Osteoblast (primary cell): ENCODE results near the gene TNIK. TPM values are rescaled to one million over a fixed set of nuclear protein-coding genes. Genes with fewer than 3 reads are reported as not detected.

Experiments used
- DNase-seq: peaks from one replicate; pipeline ENCODE4 v3.0.0; 2011; ENCODE audit warnings: low spot score, mixed read lengths; ENCODE audit not compliant: insufficient read length; ENCODE audit errors: missing footprints
- H2AFZ ChIP-seq: 2 replicates; pipeline ENCODE4 v1.6.0; 2011; ENCODE audit warnings: mild to moderate bottlenecking, low read length
- H3K27ac ChIP-seq: 2 replicates; pipeline ENCODE4 v1.5.1; 2011; ENCODE audit warnings: mild to moderate bottlenecking, low read depth, low read length, moderate library complexity
- H3K27me3 ChIP-seq: 2 replicates; pipeline ENCODE4 v1.6.0; 2012; ENCODE audit warnings: mild to moderate bottlenecking, control low read depth, inconsistent platforms, low read length, moderate library complexity; ENCODE audit not compliant: insufficient read depth
- H3K36me3 ChIP-seq: 2 replicates; pipeline ENCODE4 v1.5.1; 2011; ENCODE audit warnings: mild to moderate bottlenecking, low read length, control low read depth, moderate library complexity; ENCODE audit not compliant: insufficient read depth
- H3K4me1 ChIP-seq: 2 replicates; pipeline ENCODE4 v1.5.1; 2011; ENCODE audit warnings: mild to moderate bottlenecking, low read length, control low read depth, moderate library complexity; ENCODE audit not compliant: insufficient read depth
- H3K4me2 ChIP-seq: 2 replicates; pipeline ENCODE4 v1.6.0; 2011; ENCODE audit warnings: mild to moderate bottlenecking, low read length; ENCODE audit not compliant: insufficient read depth
- H3K4me3 ChIP-seq: fragments of 200-600 bp; sonication (generic); 3 replicates; pipeline ENCODE4 v1.5.1; 2012; ENCODE audit warnings: mild to moderate bottlenecking, low read length, inconsistent platforms; ENCODE audit not compliant: insufficient read depth
- H3K79me2 ChIP-seq: 2 replicates; pipeline ENCODE4 v1.6.0; 2012; ENCODE audit warnings: mild to moderate bottlenecking, low read length, control low read depth, inconsistent platforms; ENCODE audit not compliant: insufficient read depth
- H3K9me3 ChIP-seq: 2 replicates; pipeline ENCODE4 v1.5.1; 2011; ENCODE audit warnings: low read depth, low read length, control low read depth
- H4K20me1 ChIP-seq: 2 replicates; pipeline ENCODE4 v1.6.0; 2012; ENCODE audit warnings: mild to moderate bottlenecking, low read length, control low read depth; ENCODE audit not compliant: insufficient read depth
- total RNA-seq: library from RNA; depleted of rRNA; stranded (reverse); fragments of >200 nt; gene quantifications from 2 replicates; pipeline ENCODE4 v1.2.3, GENCODE V29; 2012
- TF ChIP-seq, protein P1 (sequence below): IDR thresholded peaks from 2 replicates; pipeline ENCODE4 v1.5.1; 2011; ENCODE audit warnings: mild to moderate bottlenecking, low read depth, low read length, moderate library complexity; ENCODE audit errors: extremely low read depth

The TNIK gene
- total RNA-seq, 1 donor = 7.6 TPM

- Histone ChIP-seq H3K36me3 (no peaks in the 10 kb centered on the region), H3K9me3 (no peaks in the 10 kb centered on the region), H2AFZ (no peak overlapping the region), H3K79me2 (no peaks in the 10 kb centered on the region), H3K27me3 (no peaks in the 10 kb centered on the region), H3K27ac (peak overlapping the region; percentile 30), H4K20me1 (no peaks in the 10 kb centered on the region), H3K4me3 (no peak overlapping the region), H3K4me2 (peak overlapping the region; percentile 11), H3K4me1 (peaks cover 21% of the 10 kb centered on the region)
- TF ChIP-seq, protein P1, sequence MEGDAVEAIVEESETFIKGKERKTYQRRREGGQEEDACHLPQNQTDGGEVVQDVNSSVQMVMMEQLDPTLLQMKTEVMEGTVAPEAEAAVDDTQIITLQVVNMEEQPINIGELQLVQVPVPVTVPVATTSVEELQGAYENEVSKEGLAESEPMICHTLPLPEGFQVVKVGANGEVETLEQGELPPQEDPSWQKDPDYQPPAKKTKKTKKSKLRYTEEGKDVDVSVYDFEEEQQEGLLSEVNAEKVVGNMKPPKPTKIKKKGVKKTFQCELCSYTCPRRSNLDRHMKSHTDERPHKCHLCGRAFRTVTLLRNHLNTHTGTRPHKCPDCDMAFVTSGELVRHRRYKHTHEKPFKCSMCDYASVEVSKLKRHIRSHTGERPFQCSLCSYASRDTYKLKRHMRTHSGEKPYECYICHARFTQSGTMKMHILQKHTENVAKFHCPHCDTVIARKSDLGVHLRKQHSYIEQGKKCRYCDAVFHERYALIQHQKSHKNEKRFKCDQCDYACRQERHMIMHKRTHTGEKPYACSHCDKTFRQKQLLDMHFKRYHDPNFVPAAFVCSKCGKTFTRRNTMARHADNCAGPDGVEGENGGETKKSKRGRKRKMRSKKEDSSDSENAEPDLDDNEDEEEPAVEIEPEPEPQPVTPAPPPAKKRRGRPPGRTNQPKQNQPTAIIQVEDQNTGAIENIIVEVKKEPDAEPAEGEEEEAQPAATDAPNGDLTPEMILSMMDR = no peak
- peak; percentile 78 for DNase-seq
Measured at GRCh38 chr3:171132873-171133272, 327.3 kb downstream of the TNIK start.

DNA sequence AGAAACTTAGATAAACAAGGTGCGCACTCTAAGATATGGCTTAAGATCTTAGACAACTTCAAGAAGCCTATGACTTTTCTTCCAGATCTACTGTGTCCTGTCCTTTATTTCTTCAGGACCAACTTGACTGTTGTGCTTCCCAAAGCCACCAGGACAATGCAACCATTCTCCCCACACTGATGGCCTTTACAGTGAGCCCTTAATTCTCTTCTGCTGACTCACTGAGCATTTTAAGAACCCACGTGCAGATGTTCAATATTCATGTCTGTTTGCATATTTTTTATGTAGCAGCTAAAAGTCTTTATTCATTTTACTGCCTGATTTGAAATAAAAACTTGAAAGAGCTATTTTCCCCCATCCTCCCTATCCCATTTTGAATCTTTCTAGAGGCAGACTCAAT lies 330.4 kb downstream of the TNIK start:
- no peak overlapping the region for H3K27ac ChIP-seq
- H2AFZ ChIP-seq = no peak overlapping the region
- H3K4me3 ChIP-seq = no peak overlapping the region

DNA sequence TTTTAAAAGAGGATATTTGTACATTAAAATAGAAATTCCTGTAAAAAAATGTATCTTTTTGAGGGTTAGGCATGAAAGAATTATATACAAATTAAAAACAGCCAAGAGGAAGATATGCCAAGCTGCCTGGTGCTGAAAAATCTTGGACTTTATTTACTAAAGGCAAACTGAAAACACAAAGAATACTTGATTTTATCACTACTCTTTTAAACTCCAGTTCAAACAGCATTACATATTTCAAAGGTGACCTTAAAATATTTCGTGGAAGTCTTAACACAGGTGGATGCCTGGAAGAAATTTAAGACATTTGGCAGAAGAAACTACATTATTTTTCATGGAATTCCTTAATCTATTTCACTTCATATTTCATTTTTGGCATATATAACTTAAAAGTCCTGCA lies 332.6 kb downstream of the TNIK start:
- H3K4me1 ChIP-seq = peaks cover 12% of the 10 kb centered on the region
- no peak overlapping the region for H3K4me3 ChIP-seq
- H3K79me2 ChIP-seq = no peaks in the 10 kb centered on the region
- no peak overlapping the region for H3K4me2 ChIP-seq
- no peak overlapping the region for H3K27ac ChIP-seq
- no peak overlapping the region for H2AFZ ChIP-seq
- H4K20me1 ChIP-seq = no peaks in the 10 kb centered on the region
- no peaks in the 10 kb centered on the region for H3K27me3 ChIP-seq
- H3K9me3 ChIP-seq = no peaks in the 10 kb centered on the region
- DNase-seq = no peak
- H3K36me3 ChIP-seq = no peaks in the 10 kb centered on the region
- TF ChIP-seq, protein P1 = no peak

More for the DNA sequence above, 330.4 kb downstream of the TNIK start:
- Histone ChIP-seq H4K20me1 (no peaks in the 10 kb centered on the region), H3K36me3 (no peaks in the 10 kb centered on the region), H3K9me3 (no peaks in the 10 kb centered on the region), H3K4me1 (peaks cover 21% of the 10 kb centered on the region), H3K27me3 (no peaks in the 10 kb centered on the region), H3K79me2 (no peaks in the 10 kb centered on the region), H3K4me2 (no peak overlapping the region)
- no peak for DNase-seq
- TF ChIP-seq, protein P1 = no peak

DNA sequence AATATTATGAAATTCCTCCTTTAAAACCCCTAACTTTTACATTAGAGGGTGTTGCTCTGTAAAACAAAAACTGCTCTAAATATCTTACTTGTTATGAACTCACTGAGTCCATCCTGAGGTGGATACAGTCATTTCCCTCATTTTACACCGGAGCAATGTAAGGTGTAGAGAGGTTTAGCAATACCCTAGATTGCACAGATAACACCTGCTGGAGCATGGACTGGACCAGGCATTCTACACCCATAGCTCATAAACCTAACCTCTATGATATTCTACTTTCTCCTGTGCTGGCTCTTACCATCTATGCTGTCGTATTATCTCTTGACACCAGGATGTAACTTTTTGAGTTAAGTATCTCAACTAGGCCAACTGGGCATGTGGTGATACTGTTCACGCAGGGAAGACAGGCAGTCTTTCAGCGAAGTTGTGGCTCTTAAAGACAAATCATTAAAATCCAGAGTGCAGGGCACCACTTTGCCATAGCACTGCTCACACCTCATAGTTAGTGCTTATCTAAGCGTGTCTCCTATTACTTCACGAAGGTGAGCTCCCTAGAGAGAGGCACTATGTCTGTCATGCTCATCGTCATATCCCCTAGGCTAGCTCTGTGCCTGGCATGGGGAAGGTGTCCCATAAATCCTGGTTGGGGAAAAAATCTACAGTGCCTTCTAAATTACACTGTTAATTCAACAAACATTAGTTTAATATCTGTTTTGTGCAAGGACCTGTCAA lies 333.6 kb downstream of the TNIK start:
- TF ChIP-seq, protein P1 = no peak
- Histone ChIP-seq H3K4me2 (no peak overlapping the region), H3K27me3 (no peaks in the 10 kb centered on the region), H3K79me2 (no peaks in the 10 kb centered on the region), H4K20me1 (no peaks in the 10 kb centered on the region), H2AFZ (no peak overlapping the region), H3K9me3 (no peaks in the 10 kb centered on the region), H3K36me3 (no peaks in the 10 kb centered on the region), H3K4me3 (no peak overlapping the region), H3K4me1 (peaks cover 12% of the 10 kb centered on the region), H3K27ac (no peak overlapping the region)
- no peak for DNase-seq
